GM20431 (cell line): ENCODE data around the gene DDAH2.

Experiments
- in situ Hi-C: fragments of 300-500 bp; cut with MseI, MboI; formaldehyde crosslinking; loops from one replicate; pipeline ENCODE4 v1.15.0; 2020; ENCODE audit warnings: low sequenced_read_pairs; ENCODE audit not compliant: unreplicated experiment

Gene DDAH2

GRCh38 chr6:31762356-31762755 lies 33.3 kb upstream of the DDAH2 start, which contains the start of gene SAPCD1:
Gene SAPCD1, plus strand, starts transcription at chr6:31762656. Its CDS starts 399 bp downstream, at chr6:31763055.
- in situ Hi-C loops, result no loop called here

GRCh38 chr6:31761343-31761742 lies 32.2 kb upstream of the DDAH2 start:
- in situ Hi-C loops, result no loop called here

GRCh38 chr6:31760790-31761189 lies 31.7 kb upstream of the DDAH2 start:
- in situ Hi-C loops, result no loop called here

GRCh38 chr6:31758281-31758680 lies 29.2 kb upstream of the DDAH2 start:
- in situ Hi-C loops, result no loop called here

- in situ Hi-C loops, result no loop called here
These were observed 23.7 kb upstream of the DDAH2 start for GRCh38 chr6:31752739-31753319.

GRCh38 chr6:31750411-31751022 lies 21.4 kb upstream of the DDAH2 start:
- in situ Hi-C loops, result no loop called here

GRCh38 chr6:31749301-31750036 lies 20.4 kb upstream of the DDAH2 start:
- in situ Hi-C loops, result no loop called here

GRCh38 chr6:31744422-31744821 lies 15.3 kb upstream of the DDAH2 start:
- in situ Hi-C loops, result no loop called here

- in situ Hi-C loops, result no loop called here
These were observed 13.8 kb upstream of the DDAH2 start for GRCh38 chr6:31742894-31743293.

- in situ Hi-C loops, result no loop called here
These were observed 12.7 kb upstream of the DDAH2 start for GRCh38 chr6:31741815-31742214.

GRCh38 chr6:31740397-31741223 lies 11.5 kb upstream of the DDAH2 start:
- in situ Hi-C loops, result no loop called here

GRCh38 chr6:31739639-31740396 lies 10.7 kb upstream of the DDAH2 start, which contains the start of gene MSH5:
Gene MSH5, plus strand, starts transcription at chr6:31740005. Its CDS starts 462 bp downstream, at chr6:31740467.
- in situ Hi-C loops, result no loop called here

- in situ Hi-C loops, result no loop called here
These were observed 9.2 kb upstream of the DDAH2 start for GRCh38 chr6:31737991-31738979.

GRCh38 chr6:31737315-31737990 lies 8.4 kb upstream of the DDAH2 start:
- in situ Hi-C loops, result no loop called here

- in situ Hi-C loops, result no loop called here
These were observed 7.7 kb upstream of the DDAH2 start for GRCh38 chr6:31736768-31737314.

GRCh38 chr6:31736021-31736767 lies 7.1 kb upstream of the DDAH2 start, which contains the start of gene CLIC1:
Gene CLIC1, minus strand, starts transcription at chr6:31736530. Its CDS starts 230 bp downstream, at chr6:31736300.
- in situ Hi-C loops, result no loop called here

- in situ Hi-C loops, result no loop called here
These were observed 5.8 kb upstream of the DDAH2 start for GRCh38 chr6:31734821-31735406.
